ENCODE data around the gene EMC8.

Gene EMC8

DNA sequence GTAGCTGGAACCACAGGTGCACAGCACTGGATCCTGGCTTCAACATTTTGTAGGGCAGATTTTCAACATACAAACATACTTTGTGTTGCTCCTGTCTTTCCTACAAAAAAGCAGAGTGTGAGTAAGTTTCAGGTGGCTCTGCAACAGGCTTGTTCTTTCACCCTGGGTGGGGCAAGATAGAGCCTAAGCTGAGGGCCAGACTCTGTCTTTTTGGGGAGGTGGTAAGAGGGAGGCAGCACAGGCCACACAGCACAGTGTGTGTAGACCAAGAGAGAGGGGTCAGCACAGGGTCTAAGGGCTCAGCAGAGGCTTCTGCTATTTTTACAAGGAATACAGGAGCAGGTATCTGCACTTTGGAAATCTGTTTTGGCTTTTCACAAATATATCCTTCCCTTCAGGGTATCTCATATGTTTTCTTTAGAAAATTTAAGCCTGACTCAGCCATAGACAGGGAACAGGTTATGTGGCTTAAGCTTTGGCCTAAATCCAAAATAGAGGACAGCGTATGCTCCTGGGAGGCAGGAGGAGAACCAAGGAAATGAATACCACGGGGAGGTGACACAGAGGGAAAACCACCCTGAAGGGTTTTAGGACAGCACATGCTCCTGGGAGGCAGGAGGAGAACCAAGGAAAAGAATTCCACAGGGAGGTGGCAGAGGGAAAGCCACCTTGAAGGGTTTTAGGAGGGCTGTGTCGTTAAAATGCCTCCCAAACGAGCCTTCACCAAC lies 21.6 kb downstream of the EMC8 start:
- Mint-ChIP-seq H3K36me3 (peaks cover 26% of the 10 kb centered on the region), H3K27ac (no peak overlapping the region), H3K4me3 (no peak overlapping the region), H3K9me3 (no peaks in the 10 kb centered on the region), H3K4me1 (no peaks in the 10 kb centered on the region), H3K27me3 (no peaks in the 10 kb centered on the region)
- CTCF ChIA-PET = no interaction called here
- DNase-seq = no peak

DNA sequence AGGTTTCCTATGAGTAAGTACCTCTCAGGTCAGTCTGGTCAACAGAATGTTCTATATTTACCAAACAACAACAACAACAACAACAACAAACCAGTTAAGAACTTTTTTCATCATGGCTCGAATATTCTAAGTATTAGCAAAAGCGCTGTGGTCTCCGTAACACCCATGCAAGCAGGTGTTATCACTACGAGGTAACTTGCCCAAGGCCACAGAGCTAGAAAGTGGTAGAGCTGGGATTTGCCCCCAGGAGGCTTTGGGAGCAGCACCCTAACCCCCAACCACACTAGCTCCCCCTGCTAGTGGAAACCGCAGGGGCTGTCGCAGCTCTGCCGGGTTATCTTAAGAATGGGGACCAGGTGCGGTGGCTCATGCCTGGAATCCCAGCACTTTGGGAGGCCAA lies 24.5 kb downstream of the EMC8 start:
- CTCF ChIA-PET = no interaction called here
- peaks cover 19% of the 10 kb centered on the region for H3K36me3 Mint-ChIP-seq
- no peaks in the 10 kb centered on the region for H3K27me3 Mint-ChIP-seq
- H3K4me3 Mint-ChIP-seq = no peak overlapping the region
- no peak for DNase-seq
- no peak overlapping the region for H3K27ac Mint-ChIP-seq
- H3K4me1 Mint-ChIP-seq = no peaks in the 10 kb centered on the region
- H3K9me3 Mint-ChIP-seq = no peaks in the 10 kb centered on the region

DNA sequence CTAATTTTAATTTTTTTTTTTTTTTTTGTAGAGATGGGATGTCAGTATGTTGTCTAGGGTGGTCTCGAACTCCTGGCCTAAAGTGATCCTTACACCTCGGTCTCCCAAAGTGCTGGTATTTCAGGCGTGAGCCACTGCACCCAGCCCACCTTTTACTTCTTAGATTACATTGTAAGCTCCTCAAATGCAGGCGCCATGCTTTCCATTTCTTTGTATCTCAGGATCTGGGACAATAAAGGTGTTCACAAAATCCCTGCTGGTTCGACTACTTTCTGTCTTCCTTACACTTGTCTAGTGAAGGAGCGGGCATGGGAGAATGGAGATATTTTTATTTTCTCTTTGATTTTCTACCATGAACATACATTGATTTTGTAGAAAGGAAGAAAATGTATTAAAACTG lies 25.2 kb downstream of the EMC8 start:
- H3K27me3 Mint-ChIP-seq = no peaks in the 10 kb centered on the region
- no peaks in the 10 kb centered on the region for H3K9me3 Mint-ChIP-seq
- peaks cover 12% of the 10 kb centered on the region for H3K36me3 Mint-ChIP-seq
- CTCF ChIA-PET = no interaction called here
- no peak overlapping the region for H3K27ac Mint-ChIP-seq
- H3K4me1 Mint-ChIP-seq = no peaks in the 10 kb centered on the region
- H3K4me3 Mint-ChIP-seq = no peak overlapping the region
- DNase-seq = no peak

DNA sequence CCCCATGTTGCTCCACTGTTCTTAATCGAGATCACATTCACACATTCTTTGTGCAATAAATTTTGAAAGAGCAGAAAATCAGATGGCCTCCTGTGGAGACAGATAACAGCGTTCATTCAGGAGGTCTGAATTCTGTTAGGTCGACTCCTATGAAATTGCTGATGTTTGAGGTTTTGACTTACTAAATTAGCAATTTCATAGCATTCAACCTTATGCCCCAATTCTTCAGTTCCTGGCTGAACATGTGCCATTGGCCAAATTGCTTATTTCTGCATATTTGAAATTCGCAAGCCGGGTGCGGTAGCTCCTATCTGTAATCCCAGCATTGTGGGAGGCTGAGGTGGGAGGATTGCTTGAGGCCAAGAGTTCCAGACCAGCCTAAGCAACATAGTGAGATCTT lies 26.3 kb downstream of the EMC8 start:
- Mint-ChIP-seq H3K27ac (no peak overlapping the region), H3K9me3 (no peaks in the 10 kb centered on the region), H3K4me1 (no peaks in the 10 kb centered on the region), H3K4me3 (no peak overlapping the region), H3K27me3 (no peaks in the 10 kb centered on the region), H3K36me3 (peaks cover 7% of the 10 kb centered on the region)
- no peak for DNase-seq
- CTCF ChIA-PET = interaction anchor here (1.0 kb wide), 1 partner anchor 11 kb away, joined by 3 read pairs; no protein-coding TSS in a partner anchor

DNA sequence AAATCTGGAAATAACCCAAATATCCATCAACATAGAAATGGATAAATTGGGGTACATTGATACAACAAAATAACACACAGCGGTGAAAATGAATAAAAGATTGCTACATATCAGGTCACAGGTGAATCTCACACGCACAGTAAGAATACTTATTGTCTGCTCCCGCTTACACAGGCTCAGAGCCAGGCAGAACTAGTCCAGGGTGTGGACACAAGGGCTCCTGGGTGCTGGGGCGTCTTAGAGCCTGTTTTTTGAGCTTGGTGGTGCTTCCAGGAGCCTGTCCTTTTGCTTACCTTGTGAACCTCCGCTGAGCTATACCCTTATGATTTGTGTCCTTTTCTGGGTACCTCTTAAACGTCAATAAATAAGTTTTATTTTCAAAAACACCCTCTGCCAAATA lies 28.6 kb downstream of the EMC8 start:
- no peak overlapping the region for H3K27ac Mint-ChIP-seq
- H3K36me3 Mint-ChIP-seq = no peaks in the 10 kb centered on the region
- H3K4me3 Mint-ChIP-seq = no peak overlapping the region
- DNase-seq = no peak
- H3K9me3 Mint-ChIP-seq = no peaks in the 10 kb centered on the region
- H3K4me1 Mint-ChIP-seq = no peaks in the 10 kb centered on the region
- H3K27me3 Mint-ChIP-seq = peaks cover 10% of the 10 kb centered on the region
- CTCF ChIA-PET = no interaction called here

- Mint-ChIP-seq H3K4me1 (no peaks in the 10 kb centered on the region), H3K36me3 (no peaks in the 10 kb centered on the region), H3K9me3 (no peaks in the 10 kb centered on the region), H3K27ac (no peak overlapping the region), H3K4me3 (no peak overlapping the region), H3K27me3 (peaks cover 13% of the 10 kb centered on the region)
- no peak for DNase-seq
- CTCF ChIA-PET = no interaction called here
Measured at GRCh38 chr16:85768199-85768598, 31.1 kb downstream of the EMC8 start.

DNA sequence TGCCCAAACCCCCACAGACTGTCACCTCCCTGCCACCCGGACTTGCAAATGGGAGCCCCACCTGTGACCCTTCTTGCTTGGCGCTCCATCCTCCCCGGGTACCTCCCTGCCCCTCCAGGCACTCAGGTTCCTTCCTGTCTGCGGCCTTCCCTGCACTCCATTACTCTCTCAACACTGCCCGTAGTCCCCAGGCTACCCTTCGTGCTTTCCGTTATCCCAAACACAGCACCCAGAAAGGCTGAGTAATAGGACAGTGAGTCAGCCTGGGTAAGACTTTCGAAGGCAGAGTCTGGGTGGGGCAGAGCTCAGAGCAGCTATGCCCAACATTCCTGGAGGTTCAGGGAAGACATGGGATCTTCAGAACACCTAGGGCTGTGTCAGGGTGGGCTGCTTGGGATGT lies 31.8 kb downstream of the EMC8 start:
- Mint-ChIP-seq H3K4me3 (no peak overlapping the region), H3K27me3 (peaks cover 14% of the 10 kb centered on the region), H3K36me3 (no peaks in the 10 kb centered on the region), H3K9me3 (no peaks in the 10 kb centered on the region), H3K27ac (no peak overlapping the region), H3K4me1 (no peaks in the 10 kb centered on the region)
- CTCF ChIA-PET = no interaction called here
- DNase-seq = no peak

GRCh38 chr16:85765767-85766166 lies 33.6 kb downstream of the EMC8 start:
- Mint-ChIP-seq H3K4me1 (no peaks in the 10 kb centered on the region), H3K27ac (no peak overlapping the region), H3K9me3 (no peaks in the 10 kb centered on the region), H3K36me3 (no peaks in the 10 kb centered on the region), H3K4me3 (no peak overlapping the region), H3K27me3 (peaks cover 21% of the 10 kb centered on the region)
- no peak for DNase-seq
- CTCF ChIA-PET = no interaction called here

DNA sequence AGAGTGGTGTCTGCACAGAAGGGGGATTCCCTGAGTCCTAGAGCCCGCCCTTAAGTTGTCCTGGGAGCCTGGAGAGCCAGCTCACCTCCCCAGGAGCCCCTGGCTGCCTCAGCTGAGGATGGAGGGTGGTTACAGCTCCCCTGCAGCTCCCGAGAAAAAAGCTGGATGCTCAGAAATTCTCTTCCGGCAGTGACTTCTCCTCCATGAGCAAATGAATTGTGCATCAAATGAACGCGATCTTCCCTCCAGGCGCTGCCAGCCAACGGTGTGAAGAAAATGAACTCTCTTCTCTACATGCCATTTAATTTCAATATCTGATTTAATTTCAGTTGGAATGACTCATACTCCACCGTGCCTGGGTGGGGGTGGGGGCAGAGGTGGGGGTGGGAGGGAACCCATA lies 34.1 kb downstream of the EMC8 start:
- no peaks in the 10 kb centered on the region for H3K9me3 Mint-ChIP-seq

GRCh38 chr16:85763616-85764015 lies 35.7 kb downstream of the EMC8 start:
- CTCF ChIA-PET = interaction anchor here (1.0 kb wide), 1 partner anchor 47 kb away, joined by 3 read pairs; no protein-coding TSS in a partner anchor
- Mint-ChIP-seq H3K4me3 (no peak overlapping the region), H3K27ac (no peak overlapping the region), H3K36me3 (no peaks in the 10 kb centered on the region), H3K27me3 (peaks cover 42% of the 10 kb centered on the region), H3K9me3 (no peaks in the 10 kb centered on the region), H3K4me1 (peaks cover 7% of the 10 kb centered on the region)
- no peak for DNase-seq

More for the DNA sequence above, 34.1 kb downstream of the EMC8 start:
- no peaks in the 10 kb centered on the region for H3K4me1 Mint-ChIP-seq
- no peak for DNase-seq
- no peak overlapping the region for H3K27ac Mint-ChIP-seq
- CTCF ChIA-PET = no interaction called here
- no peaks in the 10 kb centered on the region for H3K36me3 Mint-ChIP-seq
- no peak overlapping the region for H3K4me3 Mint-ChIP-seq
- peaks cover 26% of the 10 kb centered on the region for H3K27me3 Mint-ChIP-seq

DNA sequence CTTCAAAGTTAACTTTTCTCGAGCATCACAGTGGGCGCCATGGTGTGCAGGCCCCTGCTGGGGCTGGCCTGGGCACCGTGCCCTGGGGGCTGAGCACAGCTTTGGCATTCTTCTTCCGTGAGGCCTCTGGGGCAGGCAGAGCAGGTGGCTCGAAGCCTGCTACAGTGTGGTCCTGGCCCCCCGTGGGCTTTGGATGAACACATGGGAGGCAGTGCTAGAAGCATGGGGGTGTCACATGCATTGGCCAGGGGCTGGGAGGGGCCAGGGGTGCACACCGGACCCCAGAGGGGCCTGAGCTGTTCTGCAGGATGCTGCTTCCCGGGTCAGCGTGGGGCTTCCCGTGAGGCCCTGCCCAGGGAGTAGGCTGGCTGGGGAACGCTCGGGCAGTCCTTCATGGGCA lies 36.4 kb downstream of the EMC8 start:
- CTCF ChIA-PET = no interaction called here
- Mint-ChIP-seq H3K27me3 (peaks cover 43% of the 10 kb centered on the region), H3K36me3 (no peaks in the 10 kb centered on the region), H3K9me3 (no peaks in the 10 kb centered on the region), H3K4me3 (no peak overlapping the region), H3K4me1 (peaks cover 7% of the 10 kb centered on the region), H3K27ac (no peak overlapping the region)
- no peak for DNase-seq

- no peaks in the 10 kb centered on the region for H3K9me3 Mint-ChIP-seq
- no peak overlapping the region for H3K4me3 Mint-ChIP-seq
- no peaks in the 10 kb centered on the region for H3K36me3 Mint-ChIP-seq
- peaks cover 7% of the 10 kb centered on the region for H3K4me1 Mint-ChIP-seq
- no peak for DNase-seq
- peaks cover 42% of the 10 kb centered on the region for H3K27me3 Mint-ChIP-seq
- no peak overlapping the region for H3K27ac Mint-ChIP-seq
- CTCF ChIA-PET = interaction anchor here (1.0 to 1.2 kb wide), 2 partner anchors 11 to 103 kb away, joined by 3 to 4 read pairs; no protein-coding TSS in a partner anchor
Measured at GRCh38 chr16:85761861-85762260, 37.5 kb downstream of the EMC8 start.

DNA sequence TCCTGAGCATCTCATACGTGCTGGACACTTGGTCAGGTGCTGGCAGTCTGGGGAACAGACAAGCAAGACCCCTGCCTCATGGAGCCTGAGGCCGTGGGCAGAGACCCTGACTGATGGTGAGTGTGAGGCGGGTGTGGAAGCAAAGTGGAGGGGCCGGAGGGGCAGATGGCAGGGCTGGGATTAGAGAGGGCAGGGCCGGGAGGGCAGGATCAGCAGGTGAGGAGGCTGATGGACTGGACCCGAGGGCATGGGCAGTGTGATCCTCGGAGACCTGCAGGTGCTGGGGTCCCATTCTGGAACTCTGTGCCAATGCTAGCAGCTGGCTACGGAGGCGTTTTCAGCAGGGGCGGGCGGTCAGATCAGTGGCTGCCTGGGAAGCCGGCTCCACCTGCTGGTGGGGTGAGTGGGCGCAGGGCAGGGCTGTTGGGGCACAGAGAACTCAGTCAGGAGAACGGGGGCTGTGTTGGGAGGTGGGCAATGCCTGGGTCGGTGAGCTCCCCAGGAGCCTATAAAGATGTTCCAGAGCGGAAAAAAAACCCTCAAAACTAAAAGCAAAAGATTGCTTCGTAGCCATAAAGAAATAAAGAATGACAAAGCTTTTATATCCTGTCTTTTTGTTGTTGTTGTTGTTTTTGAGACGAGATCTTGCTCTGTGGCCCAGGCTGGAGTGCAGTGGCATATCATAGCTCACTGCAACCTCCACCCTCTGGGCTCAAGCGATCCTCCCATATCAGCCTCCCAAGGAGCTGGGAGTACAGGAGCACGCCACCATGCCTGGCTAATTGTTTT lies 39.5 kb downstream of the EMC8 start:
- Mint-ChIP-seq H3K27ac (no peak overlapping the region), H3K9me3 (no peaks in the 10 kb centered on the region), H3K36me3 (no peaks in the 10 kb centered on the region), H3K4me1 (peaks cover 7% of the 10 kb centered on the region), H3K27me3 (peaks cover 51% of the 10 kb centered on the region), H3K4me3 (no peak overlapping the region)
- CTCF ChIA-PET = interaction anchor here (1.1 to 1.4 kb wide), 4 partner anchors 20 to 102 kb away, joined by 3 read pairs; no protein-coding TSS in a partner anchor
- peak; percentile 50 for DNase-seq

GRCh38 chr16:85759136-85759535 lies 40.2 kb downstream of the EMC8 start:
- H3K9me3 Mint-ChIP-seq = no peaks in the 10 kb centered on the region
- no peaks in the 10 kb centered on the region for H3K36me3 Mint-ChIP-seq
- CTCF ChIA-PET = interaction anchor here (0.8 kb wide), 1 partner anchor 31 kb away, joined by 3 read pairs; no protein-coding TSS in a partner anchor
- no peak overlapping the region for H3K4me3 Mint-ChIP-seq
- no peak for DNase-seq
- peaks cover 7% of the 10 kb centered on the region for H3K4me1 Mint-ChIP-seq
- H3K27ac Mint-ChIP-seq = no peak overlapping the region
- H3K27me3 Mint-ChIP-seq = peaks cover 58% of the 10 kb centered on the region

DNA sequence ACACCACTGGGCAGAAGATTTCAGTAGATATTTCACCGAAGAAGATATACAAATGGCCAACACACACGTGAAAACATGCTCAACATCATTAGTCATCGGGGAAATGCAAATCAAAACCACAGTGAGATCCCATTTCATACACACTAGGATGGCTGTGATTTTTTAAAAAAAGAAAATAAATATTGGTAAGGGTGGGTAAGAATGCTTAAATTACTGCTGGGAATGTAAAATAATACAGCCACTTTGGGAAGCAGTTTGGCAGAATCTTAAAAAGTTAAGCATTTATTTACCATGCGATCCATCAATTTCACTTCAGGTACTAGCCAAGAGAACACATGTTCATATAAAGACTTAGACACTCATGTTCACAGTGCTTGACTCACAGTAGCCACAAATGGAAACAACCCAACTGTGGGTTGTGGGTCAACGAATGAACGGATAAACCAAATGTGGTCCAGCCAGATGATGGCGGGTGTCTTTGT lies 42.0 kb downstream of the EMC8 start:
- no peak for DNase-seq
- Mint-ChIP-seq H3K4me3 (no peak overlapping the region), H3K27me3 (peaks cover 70% of the 10 kb centered on the region), H3K36me3 (no peaks in the 10 kb centered on the region), H3K4me1 (peaks cover 7% of the 10 kb centered on the region), H3K27ac (no peak overlapping the region), H3K9me3 (no peaks in the 10 kb centered on the region)
- CTCF ChIA-PET = no interaction called here
